MM.1S (cell line): ENCODE results near the gene ATL2.

ENCODE experiments used
- EZH2 ChIP-seq: fragments of 300-600 bp; sonication (generic); optimal IDR thresholded peaks from 2 replicates; pipeline ENCODE3; 2017; ENCODE audit warnings: low read depth, mild to moderate bottlenecking, antibody characterized with exemption, low read length, mixed read lengths
- EZH2phosphoT487 ChIP-seq: fragments of 300-600 bp; sonication (generic); IDR thresholded peaks from 2 replicates; pipeline ENCODE4 v1.6.1; 2018; ENCODE audit warnings: antibody characterized with exemption, low read length
- TF ChIP-seq, protein P1 (sequence below): fragments of 300-600 bp; sonication (generic); IDR thresholded peaks from 2 replicates; pipeline ENCODE4 v1.5.1; 2016; ENCODE audit warnings: antibody characterized with exemption, low read length, mixed read lengths

DNA sequence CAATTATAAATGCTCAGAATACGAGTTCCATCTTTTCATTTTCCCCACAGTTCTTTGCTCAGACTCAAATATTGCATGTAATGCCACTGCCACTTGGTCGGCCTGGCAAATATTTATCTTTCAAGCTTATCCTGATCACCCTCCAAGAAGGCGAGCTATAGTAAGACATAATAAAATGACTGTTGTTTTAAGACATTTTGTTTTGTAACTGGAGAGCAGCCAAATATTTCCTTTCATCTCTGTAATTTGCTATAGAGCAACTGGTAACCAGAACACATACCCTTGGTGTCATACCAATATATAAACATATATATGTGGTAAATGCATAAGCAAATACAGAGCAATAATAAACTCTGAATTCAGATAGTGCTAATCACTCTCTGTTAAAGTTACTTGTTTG, 7.3 kb upstream of the ATL2 start:
- TF ChIP-seq, protein P1, sequence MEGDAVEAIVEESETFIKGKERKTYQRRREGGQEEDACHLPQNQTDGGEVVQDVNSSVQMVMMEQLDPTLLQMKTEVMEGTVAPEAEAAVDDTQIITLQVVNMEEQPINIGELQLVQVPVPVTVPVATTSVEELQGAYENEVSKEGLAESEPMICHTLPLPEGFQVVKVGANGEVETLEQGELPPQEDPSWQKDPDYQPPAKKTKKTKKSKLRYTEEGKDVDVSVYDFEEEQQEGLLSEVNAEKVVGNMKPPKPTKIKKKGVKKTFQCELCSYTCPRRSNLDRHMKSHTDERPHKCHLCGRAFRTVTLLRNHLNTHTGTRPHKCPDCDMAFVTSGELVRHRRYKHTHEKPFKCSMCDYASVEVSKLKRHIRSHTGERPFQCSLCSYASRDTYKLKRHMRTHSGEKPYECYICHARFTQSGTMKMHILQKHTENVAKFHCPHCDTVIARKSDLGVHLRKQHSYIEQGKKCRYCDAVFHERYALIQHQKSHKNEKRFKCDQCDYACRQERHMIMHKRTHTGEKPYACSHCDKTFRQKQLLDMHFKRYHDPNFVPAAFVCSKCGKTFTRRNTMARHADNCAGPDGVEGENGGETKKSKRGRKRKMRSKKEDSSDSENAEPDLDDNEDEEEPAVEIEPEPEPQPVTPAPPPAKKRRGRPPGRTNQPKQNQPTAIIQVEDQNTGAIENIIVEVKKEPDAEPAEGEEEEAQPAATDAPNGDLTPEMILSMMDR: no peak
- TF ChIP-seq EZH2phosphoT487: no peak
- no peak for TF ChIP-seq EZH2
